Naive thymus-derived CD4-positive, alpha-beta T cell (primary cell): ENCODE measurements around the gene MYO1H. TPM values are rescaled to one million over a fixed set of nuclear protein-coding genes. Genes with fewer than 3 reads are reported as not detected.
"Not testable (repeated sequence)": the region's sequence is repeated elsewhere in the genome, so short reads cannot be mapped to it uniquely, and the experiment has no call there.

ENCODE experiments used
- ATAC-seq: fragments of 150-1000 bp; cut with Tn5 transposase; 2 replicates; pipeline ENCODE4 v1.10.0; 2021; ENCODE audit warnings: mild to moderate bottlenecking, moderate library complexity
- CTCF ChIA-PET: fragments of 350-600 bp; sonication (Branson Sonifier 250); formaldehyde crosslinking; loops from one replicate; lab custom pipeline; 2021; ENCODE audit warnings: antibody characterized with exemption; lab: Charles Lee
- POLR2A ChIA-PET: fragments of 350-600 bp; sonication (Branson Sonifier 250); formaldehyde crosslinking; loops from one replicate; lab custom pipeline; 2021; ENCODE audit warnings: antibody characterized with exemption, inconsistent platforms; lab: Charles Lee
- DNase-seq, 9 donors: peaks; one replicate each; pipeline versions ENCODE4 v3.0.0 to v3.0.0-alpha.2; 2020 to 2022; ENCODE audit warnings: mixed read lengths in 1 of 9
- H3K27ac ChIP-seq: one replicate; pipeline ENCODE4 v1.7.0; 2013; ENCODE audit warnings: mild to moderate bottlenecking, low read depth, low read length, moderate library complexity
- H3K27me3 ChIP-seq, 2 donors: one replicate each; pipeline ENCODE4 v1.7.0; 2013; ENCODE audit warnings: low read length in 2 of 2, mild to moderate bottlenecking in 2 of 2, moderate library complexity in 2 of 2; ENCODE audit not compliant: control insufficient read depth in 2 of 2, insufficient read depth in 2 of 2
- H3K36me3 ChIP-seq, 3 experiments: 1 replicate in 2 of 3; 2 replicates in 1 of 3; pipeline ENCODE4 v1.7.0; 2013; ENCODE audit warnings: low read length in 3 of 3, mild to moderate bottlenecking in 3 of 3, moderate library complexity in 1 of 3; ENCODE audit not compliant: insufficient read depth in 3 of 3, control insufficient read depth in 2 of 3
- H3K4me1 ChIP-seq, 2 donors: one replicate each; pipeline ENCODE4 v1.7.0; 2013; ENCODE audit warnings: low read length in 2 of 2, mild to moderate bottlenecking in 2 of 2, moderate library complexity in 1 of 2; ENCODE audit not compliant: control insufficient read depth in 2 of 2, insufficient read depth in 2 of 2
- H3K4me3 ChIP-seq: 2 replicates; pipeline ENCODE4 v1.7.0; 2013; ENCODE audit warnings: mild to moderate bottlenecking, low read length
- H3K9me3 ChIP-seq, 3 experiments: 1 replicate in 2 of 3; 2 replicates in 1 of 3; pipeline ENCODE4 v1.7.0; 2013; ENCODE audit warnings: low read length in 3 of 3; ENCODE audit not compliant: control insufficient read depth in 2 of 3
- H3K27ac Mint-ChIP-seq, 9 donors: one replicate each; pipeline ENCODE4 v1.8.0; 2020 to 2022; ENCODE audit warnings: mixed read lengths in 9 of 9, mild to moderate bottlenecking in 8 of 9, moderate library complexity in 5 of 9, inconsistent platforms in 2 of 9
- H3K27me3 Mint-ChIP-seq, 5 donors: one replicate each; pipeline ENCODE4 v1.8.0; 2021 to 2022; ENCODE audit warnings: mixed read lengths in 5 of 5, mild to moderate bottlenecking in 1 of 5
- H3K36me3 Mint-ChIP-seq, 5 donors: one replicate each; pipeline ENCODE4 v1.8.0; 2020 to 2022; ENCODE audit warnings: mixed read lengths in 5 of 5, mild to moderate bottlenecking in 3 of 5, inconsistent platforms in 1 of 5
- H3K4me1 Mint-ChIP-seq, 7 donors: one replicate each; pipeline ENCODE4 v1.8.0; 2020 to 2022; ENCODE audit warnings: mixed read lengths in 7 of 7, mild to moderate bottlenecking in 3 of 7, inconsistent platforms in 1 of 7
- H3K4me3 Mint-ChIP-seq, 10 donors: one replicate each; pipeline ENCODE4 v1.8.0; 2020 to 2022; ENCODE audit warnings: mild to moderate bottlenecking in 10 of 10, mixed read lengths in 10 of 10, moderate library complexity in 6 of 10, inconsistent platforms in 2 of 10
- H3K9me3 Mint-ChIP-seq, 11 donors: one replicate each; pipeline ENCODE4 v1.8.0; 2020 to 2022; ENCODE audit warnings: mixed read lengths in 11 of 11, mild to moderate bottlenecking in 4 of 11, inconsistent platforms in 1 of 11, moderate library complexity in 1 of 11
- intact Hi-C, 2 donors: fragments of 100-400 bp; cut with micrococcal nuclease; formaldehyde crosslinking; loops; one replicate each; pipeline ENCODE4 v1.15.1; 2023
- polyA plus RNA-seq, 2 donors: library from polyadenylated mRNA; unstranded; fragments of 300-500 nt; fragmentation: Illumina TruSeq; gene quantifications; one replicate each; pipeline ENCODE4 v1.2.3, GENCODE V29; 2021
- total RNA-seq, 6 experiments: library from RNA in 5 of 6; stranded (reverse) in 5 of 6; gene quantifications; 1 replicate in 5 of 6; 2 replicates in 1 of 6; pipeline ENCODE4 v1.2.3 and lab custom pipeline; 2021 to 2026

MYO1H gene
- total and polyA plus RNA-seq, 7 experiments from 2014 or later: 0.49 TPM; not detected in 6

DNA sequence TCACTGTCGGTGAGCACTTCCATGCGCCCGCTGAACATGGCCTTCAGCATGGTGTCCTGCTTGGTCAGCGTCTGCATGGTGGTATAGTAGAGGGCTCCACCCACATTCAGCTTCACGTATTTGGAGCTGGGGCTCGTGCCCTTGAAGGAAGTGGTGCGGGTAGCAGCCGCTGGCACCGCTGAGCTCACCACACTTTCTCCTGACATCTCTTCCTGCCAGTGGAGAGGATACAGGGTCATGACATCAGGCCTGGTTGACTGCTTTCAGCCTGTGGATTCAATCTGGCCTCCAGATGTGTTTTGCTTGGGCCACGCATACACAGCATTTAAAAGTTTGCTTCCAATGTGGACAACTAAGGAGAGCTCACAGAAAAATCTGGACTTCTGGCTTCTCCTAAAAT is 121.8 kb downstream of the MYO1H start:
- H3K9me3 ChIP-seq: no peaks in the 10 kb centered on the region
- peaks cover 0 to 68% (median 0%) of the 10 kb centered on the region in 3 experiments for H3K36me3 ChIP-seq
- ATAC-seq (no peak), DNase-seq (no peak)
- H3K4me1 ChIP-seq: no peaks in the 10 kb centered on the region
- peaks cover 0 to 14% (median 3%) of the 10 kb centered on the region in 5 donors for H3K36me3 Mint-ChIP-seq
- no peak overlapping the region for H3K4me3 Mint-ChIP-seq
- no peak overlapping the region for H3K4me3 ChIP-seq
- H3K9me3 Mint-ChIP-seq: no peaks in the 10 kb centered on the region
- CTCF ChIA-PET: no interaction called here
- H3K27me3 ChIP-seq: no peaks in the 10 kb centered on the region
- peaks cover 20 to 66% (median 32%) of the 10 kb centered on the region in 7 donors for H3K4me1 Mint-ChIP-seq
- intact Hi-C loops: no loop called here
- POLR2A ChIA-PET: no interaction called here
- H3K27ac ChIP-seq: no peak overlapping the region
- no peaks in the 10 kb centered on the region for H3K27me3 Mint-ChIP-seq
- peak overlapping the region in 3 of 9 donors; percentile 12 to 19 (median 17) for H3K27ac Mint-ChIP-seq

DNA sequence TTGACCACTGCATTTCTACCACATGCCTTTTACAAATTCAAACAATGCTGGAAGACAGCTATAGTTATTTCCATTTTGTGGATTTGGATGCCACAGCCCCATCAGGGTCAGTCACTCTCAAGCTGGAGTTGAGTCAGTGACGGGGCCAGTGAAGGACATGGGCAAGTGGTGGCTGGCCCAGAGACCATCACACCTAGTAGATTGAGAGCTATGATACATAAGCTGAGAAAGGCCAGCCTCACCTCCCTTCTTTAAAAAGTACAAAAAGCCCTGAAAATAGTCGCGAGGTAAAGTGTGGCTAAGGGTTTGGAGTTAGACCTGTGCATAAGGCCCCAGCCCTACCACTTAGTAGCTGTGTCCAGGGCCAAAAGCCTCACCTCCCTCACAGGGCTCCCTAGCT is 125.3 kb downstream of the MYO1H start:
- intact Hi-C loops: no loop called here
- Mint-ChIP-seq H3K27me3 (no peaks in the 10 kb centered on the region), H3K4me3 (no peak overlapping the region), H3K36me3 (peaks cover 0 to 9% (median 3%) of the 10 kb centered on the region in 5 donors), H3K4me1 (peaks cover 30 to 69% (median 50%) of the 10 kb centered on the region in 7 donors), H3K27ac (peak overlapping the region in 1 of 9 donors; percentile 33), H3K9me3 (no peaks in the 10 kb centered on the region)
- Histone ChIP-seq H3K9me3 (no peaks in the 10 kb centered on the region), H3K4me3 (no peak overlapping the region), H3K4me1 (peaks cover 14% of the 10 kb centered on the region in 2 donors), H3K27ac (no peak overlapping the region), H3K27me3 (no peaks in the 10 kb centered on the region), H3K36me3 (peaks cover 0 to 44% (median 0%) of the 10 kb centered on the region in 3 experiments)
- ChIA-PET CTCF (no interaction called here), POLR2A (no interaction called here)
- DNase-seq: no peak
- no peak for ATAC-seq

GRCh38 chr12:109473526-109474270 is 126.0 kb downstream of the MYO1H start:
- H3K4me3 ChIP-seq, CTCF ChIA-PET, H3K36me3 Mint-ChIP-seq, H3K27ac Mint-ChIP-seq, H3K27me3 Mint-ChIP-seq, H3K27ac ChIP-seq, POLR2A ChIA-PET, ATAC-seq, H3K9me3 ChIP-seq, intact Hi-C loops, H3K27me3 ChIP-seq, H3K4me3 Mint-ChIP-seq, DNase-seq, H3K9me3 Mint-ChIP-seq: not testable (repeated sequence)
- peaks cover 32 to 69% (median 50%) of the 10 kb centered on the region in 7 donors for H3K4me1 Mint-ChIP-seq
- Histone ChIP-seq H3K4me1 (peaks cover 19 to 21% of the 10 kb centered on the region in 2 donors), H3K36me3 (peaks cover 0 to 39% (median 0%) of the 10 kb centered on the region in 3 experiments)

GRCh38 chr12:109475121-109475520 is 127.4 kb downstream of the MYO1H start:
- ChIA-PET POLR2A (no interaction called here), CTCF (no interaction called here)
- H3K4me3 ChIP-seq: no peak overlapping the region
- intact Hi-C loops: loop anchor here (5.0 kb wide), 3 partner anchors 43 to 1713 kb away; partner anchors contain the start of genes ISCU (in 1 of the 2), PRDM4 (in 1 of the 2) and SART3 (in 1 of the 2)
- no peaks in the 10 kb centered on the region for H3K27me3 ChIP-seq
- H3K4me1 Mint-ChIP-seq: peaks cover 28 to 70% (median 55%) of the 10 kb centered on the region in 7 donors
- no peak overlapping the region for H3K27ac ChIP-seq
- H3K27ac Mint-ChIP-seq: peak overlapping the region in 1 of 9 donors; percentile 56
- H3K9me3 Mint-ChIP-seq: no peaks in the 10 kb centered on the region
- no peak for DNase-seq
- H3K36me3 Mint-ChIP-seq: no peaks in the 10 kb centered on the region
- H3K27me3 Mint-ChIP-seq: no peaks in the 10 kb centered on the region
- no peak for ATAC-seq
- H3K4me1 ChIP-seq: peaks cover 21 to 26% of the 10 kb centered on the region in 2 donors
- H3K9me3 ChIP-seq: no peaks in the 10 kb centered on the region
- peaks cover 0 to 25% (median 0%) of the 10 kb centered on the region in 3 experiments for H3K36me3 ChIP-seq
- peak overlapping the region in 6 of 10 donors; percentile 48 to 98 (median 89) for H3K4me3 Mint-ChIP-seq

DNA sequence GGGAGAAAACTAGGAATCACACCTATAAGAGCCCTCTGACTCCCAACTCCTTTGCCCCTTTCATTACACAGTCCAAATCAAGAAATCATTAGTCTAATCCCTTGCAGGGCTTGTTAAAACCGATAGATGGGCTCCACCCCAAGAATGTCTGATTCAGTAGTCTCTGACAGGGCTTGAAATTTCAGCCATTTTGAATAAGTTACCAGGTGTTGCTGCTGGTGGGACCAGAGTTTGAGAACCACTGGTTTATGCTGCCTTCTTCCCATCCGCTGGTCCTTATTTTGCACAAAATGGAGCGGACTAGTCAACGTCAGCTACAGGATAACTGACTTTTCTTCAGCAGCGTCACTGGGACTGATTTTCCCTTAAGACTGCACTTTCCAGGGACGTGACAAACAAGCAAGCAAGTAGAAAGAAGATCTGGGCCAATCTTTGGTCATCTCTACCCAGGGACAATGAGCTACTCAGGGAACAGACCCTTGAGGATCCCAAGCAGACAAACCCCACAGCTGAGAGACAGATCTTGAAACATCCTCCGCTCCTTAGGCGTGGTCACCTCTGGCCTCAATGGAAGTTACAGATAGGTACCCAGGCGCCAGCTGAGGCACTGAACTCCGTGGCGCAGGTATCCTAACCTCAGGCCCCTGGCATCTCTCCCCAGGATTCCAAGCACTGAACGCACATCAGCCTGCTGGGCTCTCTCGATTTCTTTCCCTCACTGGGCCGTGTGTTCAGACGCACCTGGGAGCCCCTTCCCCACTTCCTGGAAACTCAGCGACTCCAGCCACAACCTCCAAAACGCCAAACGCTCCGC is 128.5 kb downstream of the MYO1H start:
- ChIA-PET POLR2A (interaction anchor here (0.8 to 2.2 kb wide), 2 partner anchors 13 to 97 kb away, joined by 3 to 9 read pairs; partner anchors contain the start of genes MMAB and MVK), CTCF (no interaction called here)
- peak overlapping the region; percentile 96 to 99 (median 98) for H3K27ac Mint-ChIP-seq
- H3K36me3 Mint-ChIP-seq: no peaks in the 10 kb centered on the region
- Histone ChIP-seq H3K27me3 (no peaks in the 10 kb centered on the region), H3K4me1 (peaks cover 21 to 26% of the 10 kb centered on the region in 2 donors), H3K27ac (peak overlapping the region; percentile 90), H3K9me3 (no peaks in the 10 kb centered on the region), H3K36me3 (peaks cover 0 to 18% (median 0%) of the 10 kb centered on the region in 3 experiments), H3K4me3 (peak overlapping the region; percentile 93)
- no peaks in the 10 kb centered on the region for H3K27me3 Mint-ChIP-seq
- H3K9me3 Mint-ChIP-seq: no peaks in the 10 kb centered on the region
- peaks cover 24 to 61% (median 46%) of the 10 kb centered on the region in 7 donors for H3K4me1 Mint-ChIP-seq
- intact Hi-C loops: loop anchor here (2.0 to 5.0 kb wide), 6 partner anchors 43 to 1714 kb away; partner anchors contain the start of genes C12orf76 (in 1 of the 2), ISCU (in 1 of the 2), PRDM4 (in 1 of the 2) and SART3 (in 1 of the 2)
- peak overlapping the region; percentile 89 to 99 (median 96) for H3K4me3 Mint-ChIP-seq
- DNase-seq: no peak
- no peak for ATAC-seq

DNA sequence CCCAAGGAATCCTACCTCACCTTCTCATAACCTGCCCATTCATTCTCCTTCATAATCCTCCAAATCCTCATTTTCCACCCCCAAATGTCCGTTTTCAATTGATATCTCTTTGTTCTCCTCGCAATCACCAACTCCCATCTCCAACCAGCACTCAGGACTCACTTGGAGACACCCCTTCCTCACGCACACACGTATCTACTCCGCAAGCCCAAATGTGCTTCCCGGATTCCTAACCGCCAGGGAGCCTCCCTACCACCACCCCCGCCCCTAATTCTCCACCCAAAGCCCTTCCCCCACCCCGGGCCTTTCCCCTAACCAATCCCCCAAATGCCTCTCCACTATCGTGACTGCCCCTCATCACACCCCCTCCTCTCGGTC is 129.1 kb downstream of the MYO1H start:
- POLR2A ChIA-PET: interaction anchor here (0.8 to 2.2 kb wide), 3 partner anchors 13 to 97 kb away, joined by 3 to 9 read pairs (median 3); partner anchors contain the start of genes MMAB and MVK
- peak overlapping the region; percentile 96 to 99 (median 98) for H3K27ac Mint-ChIP-seq
- no peaks in the 10 kb centered on the region for H3K36me3 Mint-ChIP-seq
- H3K4me1 Mint-ChIP-seq: peaks cover 24 to 60% (median 46%) of the 10 kb centered on the region in 7 donors
- CTCF ChIA-PET: interaction anchor here (1.0 kb wide), 1 partner anchor 49 kb away, joined by 3 read pairs; no protein-coding TSS in a partner anchor
- DNase-seq (peak in 1 of 9 donors; percentile 2), ATAC-seq (no peak)
- no peaks in the 10 kb centered on the region for H3K27me3 Mint-ChIP-seq
- Histone ChIP-seq H3K9me3 (no peaks in the 10 kb centered on the region), H3K4me3 (peak overlapping the region; percentile 93), H3K4me1 (peaks cover 21 to 26% of the 10 kb centered on the region in 2 donors), H3K27ac (peak overlapping the region; percentile 90), H3K36me3 (peaks cover 0 to 15% (median 0%) of the 10 kb centered on the region in 3 experiments), H3K27me3 (no peaks in the 10 kb centered on the region)
- peak overlapping the region; percentile 89 to 99 (median 96) for H3K4me3 Mint-ChIP-seq
- H3K9me3 Mint-ChIP-seq: no peaks in the 10 kb centered on the region
- intact Hi-C loops: loop anchor here (1.0 to 5.0 kb wide), 9 partner anchors 44 to 1714 kb away; partner anchors contain the start of genes FAM222A (in 2 of the 2), MMAB (in 2 of the 2), MVK (in 2 of the 2) and C12orf76 (in 1 of the 2)
